GM12878 (cell line): ENCODE data around the gene PAGE3. TPM values are rescaled to one million over a fixed set of nuclear protein-coding genes. Genes with fewer than 3 reads are reported as not detected.

ENCODE experiments used
- ATAC-seq: fragments of 200-7000 bp; cut with Tn5 transposase; 3 replicates; pipeline ENCODE4 v1.9.1; 2020; ENCODE audit warnings: mild to moderate bottlenecking, moderate library complexity
- BruUV-seq: library from RNA; stranded (reverse); fragments of 400-500 nt; replicated peaks from 2 replicates; lab custom pipeline; 2021; lab: Mats Ljungman, UMichigan
- CTCF ChIA-PET: fragments of 300-600 bp; sonication (Branson Sonifier 250); formaldehyde crosslinking; extraction: SDS; loops from one replicate; lab custom pipeline; 2021; ENCODE audit warnings: inconsistent platforms; lab: Yijun Ruan, JAX
- POLR2A ChIA-PET: fragments of 350-600 bp; formaldehyde crosslinking; extraction: SDS; loops from one replicate; lab custom pipeline; 2021; ENCODE audit warnings: inconsistent platforms; lab: Charles Lee
- RAD21 ChIA-PET: fragments of 300-600 bp; sonication (Branson Sonifier 250); formaldehyde crosslinking; loops from one replicate; lab custom pipeline; 2023; ENCODE audit warnings: antibody characterized with exemption; ENCODE audit not compliant: unreplicated experiment; lab: Charles Lee
- SMC1A ChIA-PET: fragments of 300-600 bp; sonication (Branson Sonifier 250); formaldehyde crosslinking; loops from one replicate; lab custom pipeline; 2023; ENCODE audit not compliant: unreplicated experiment, uncharacterized antibody; lab: Charles Lee
- DNase-seq: peaks from one replicate; pipeline ENCODE4 v3.0.0-alpha.2; 2011; ENCODE audit warnings: low read depth, low spot score
- FAIRE-seq: peaks from 3 replicates; lab custom pipeline; 2011; peaks lifted over from hg19 to GRCh38; lab: Jason Lieb, UNC
- H2AFZ ChIP-seq: 2 replicates; pipeline ENCODE4 v1.6.0; 2011; ENCODE audit warnings: low read depth, low read length, control low read depth; ENCODE audit not compliant: control insufficient read depth
- H3K27ac ChIP-seq: 2 replicates; pipeline ENCODE4 v1.5.1; 2011; ENCODE audit warnings: control low read depth; ENCODE audit not compliant: control insufficient read depth, insufficient read depth
- H3K27me3 ChIP-seq, 2 experiments: replicated peaks in 1 of 2; 2 replicates each; pipeline versions ENCODE4 v1.6.0 to v1.6.1; 2011; ENCODE audit warnings: low read length in 1 of 2; ENCODE audit not compliant: control insufficient read depth in 2 of 2, insufficient read depth in 2 of 2
- H3K36me3 ChIP-seq, 2 experiments: 2 replicates each; pipeline ENCODE4 v1.5.1; 2011; ENCODE audit warnings: low read length in 1 of 2; ENCODE audit not compliant: control insufficient read depth in 2 of 2, insufficient read depth in 2 of 2
- H3K4me1 ChIP-seq: 2 replicates; pipeline ENCODE4 v1.6.1; 2011; ENCODE audit warnings: mild to moderate bottlenecking, low read length, moderate library complexity, mixed read lengths; ENCODE audit not compliant: control insufficient read depth, insufficient read depth
- H3K4me2 ChIP-seq: 2 replicates; pipeline ENCODE4 v1.6.0; 2011; ENCODE audit warnings: control low read depth; ENCODE audit not compliant: control insufficient read depth, insufficient read depth
- H3K4me3 ChIP-seq: fragments of 200-600 bp; sonication (generic); 2 replicates; pipeline ENCODE4 v1.5.1; 2016
- H3K79me2 ChIP-seq: 2 replicates; pipeline ENCODE4 v1.6.0; 2011; ENCODE audit warnings: low read length; ENCODE audit not compliant: control insufficient read depth, insufficient read depth
- H3K9ac ChIP-seq: 2 replicates; pipeline ENCODE4 v1.8.0; 2011; ENCODE audit warnings: low read length, control low read depth, mixed read lengths; ENCODE audit not compliant: control insufficient read depth, insufficient read depth
- H3K9me3 ChIP-seq: replicated peaks from 3 replicates; pipeline ENCODE4 v1.5.1; 2011; ENCODE audit warnings: mild to moderate bottlenecking, low read length; ENCODE audit not compliant: control insufficient read depth, insufficient read depth
- H4K20me1 ChIP-seq: 2 replicates; pipeline ENCODE4 v1.6.0; 2011; ENCODE audit not compliant: control insufficient read depth, insufficient read depth
- RAD21 ChIP-seq: IDR thresholded peaks from 2 replicates; pipeline ENCODE4 v1.6.1; 2011; ENCODE audit warnings: mild to moderate bottlenecking, low read depth, low read length, moderate library complexity; ENCODE audit not compliant: insufficient read depth
- SRF ChIP-seq, 2 experiments: IDR thresholded peaks; 2 replicates each; pipeline ENCODE4 v1.6.1; 2011; ENCODE audit warnings: low read depth in 2 of 2, low read length in 2 of 2, mild to moderate bottlenecking in 1 of 2, moderate library complexity in 1 of 2
- STAT1 ChIP-seq: fragments of 450-650 bp; conservative IDR thresholded peaks from 2 replicates; pipeline ENCODE4 v1.6.1; 2014; ENCODE audit warnings: antibody characterized with exemption, mild to moderate bottlenecking
- TBL1XR1 ChIP-seq: IDR thresholded peaks from 2 replicates; pipeline ENCODE4 v1.6.1; 2012; ENCODE audit warnings: low read depth, low read length, improper control_type of control experiment
- in situ Hi-C: fragments of 300-500 bp; cut with MboI; formaldehyde crosslinking; loops from 9 replicates; pipeline ENCODE4 v1.14.3; 2018; ENCODE audit warnings: mixed read lengths
- intact Hi-C: fragments of 100-400 bp; cut with micrococcal nuclease; formaldehyde crosslinking; loops from one replicate; pipeline ENCODE4 v1.14.2; 2022; ENCODE audit not compliant: unreplicated experiment
- polyA plus RNA-seq, 11 experiments: library from polyadenylated mRNA; depleted of rRNA in 4 of 11; unstranded in 6 of 11; stranded (reverse) in 5 of 11; fragments of >200 nt; fragmentation: Nextera tagmentation in 4 of 11; fragmentation: Illumina TruSeq in 1 of 11; extraction: Ambion mirVana in 4 of 11; extraction: Trizol in 1 of 11; gene quantifications; 1 replicate in 1 of 11; 2 replicates in 10 of 11; pipeline versions ENCODE4 v1.2.1 to v1.2.3, GENCODE V29; 2011 to 2016; ENCODE audit warnings: inconsistent platforms in 2 of 11, missing spikeins in 2 of 11, low read depth in 1 of 11
- total RNA-seq, 4 experiments: library from RNA; depleted of rRNA in 3 of 4; stranded (reverse); fragments of >200 nt in 3 of 4; fragmentation: Illumina TruSeq in 1 of 4; extraction: Trizol in 1 of 4; gene quantifications; 2 replicates each; pipeline versions ENCODE4 v1.2.1 to v1.2.3, GENCODE V29; 2013 to 2021
- TF ChIP-seq, protein P1 (sequence below): fragments of 450-650 bp; IDR thresholded peaks from 2 replicates; pipeline ENCODE4 v1.6.1; 2017; ENCODE audit warnings: mild to moderate bottlenecking, moderate library complexity
- TF ChIP-seq, protein P2 (sequence below): fragments of 450-650 bp; IDR thresholded peaks from 2 replicates; pipeline ENCODE4 v1.6.1; 2018; ENCODE audit warnings: borderline replicate concordance, mild to moderate bottlenecking; ENCODE audit not compliant: partially characterized antibody

The PAGE3 gene
- total and polyA plus RNA-seq, 10 of the 15 experiments (the other 5 are each of a cell fraction or from before 2014, with no cell fraction given) = not detected

DNA sequence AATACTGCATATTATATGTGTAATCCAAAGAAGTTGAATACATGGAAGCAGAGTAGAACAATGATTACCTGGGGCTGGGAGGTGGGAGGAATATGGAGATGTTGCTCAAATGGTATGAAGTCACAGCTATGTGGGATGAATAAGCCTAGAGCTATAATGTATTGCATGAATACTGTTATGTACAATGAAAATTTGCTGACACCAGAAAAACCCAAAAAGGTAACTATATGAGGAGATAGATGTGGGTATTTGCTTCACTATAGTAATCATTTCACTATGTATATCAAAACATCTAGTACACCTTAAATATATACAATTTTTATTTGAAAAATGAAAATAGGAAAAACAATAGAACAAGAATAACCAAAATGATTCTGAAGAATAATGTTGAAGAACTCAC, 11.2 kb downstream of the PAGE3 start:
- intact Hi-C loops = no loop called here
- in situ Hi-C loops = loop anchor here (25.0 kb wide), 1 partner anchor 91 kb away; no protein-coding TSS in a partner anchor
- H3K9ac ChIP-seq = no peak overlapping the region
- no peaks in the 10 kb centered on the region for H3K36me3 ChIP-seq
- no peaks in the 10 kb centered on the region for H3K79me2 ChIP-seq
- no peak overlapping the region for H2AFZ ChIP-seq
- no peak for ATAC-seq
- no peak overlapping the region for H3K27ac ChIP-seq
- no peak overlapping the region for H3K4me2 ChIP-seq
- no peaks in the 10 kb centered on the region for H3K9me3 ChIP-seq
- no peak for DNase-seq
- RAD21 ChIA-PET = no interaction called here
- TF ChIP-seq STAT1 (no peak), TBL1XR1 (no peak), SRF (IDR thresholded peaks at IDR 0.05; ENCODE audit: low read depth in 2 of 2, low read length in 2 of 2) (no peak), RAD21 (no peak)
- TF ChIP-seq, protein P1, sequence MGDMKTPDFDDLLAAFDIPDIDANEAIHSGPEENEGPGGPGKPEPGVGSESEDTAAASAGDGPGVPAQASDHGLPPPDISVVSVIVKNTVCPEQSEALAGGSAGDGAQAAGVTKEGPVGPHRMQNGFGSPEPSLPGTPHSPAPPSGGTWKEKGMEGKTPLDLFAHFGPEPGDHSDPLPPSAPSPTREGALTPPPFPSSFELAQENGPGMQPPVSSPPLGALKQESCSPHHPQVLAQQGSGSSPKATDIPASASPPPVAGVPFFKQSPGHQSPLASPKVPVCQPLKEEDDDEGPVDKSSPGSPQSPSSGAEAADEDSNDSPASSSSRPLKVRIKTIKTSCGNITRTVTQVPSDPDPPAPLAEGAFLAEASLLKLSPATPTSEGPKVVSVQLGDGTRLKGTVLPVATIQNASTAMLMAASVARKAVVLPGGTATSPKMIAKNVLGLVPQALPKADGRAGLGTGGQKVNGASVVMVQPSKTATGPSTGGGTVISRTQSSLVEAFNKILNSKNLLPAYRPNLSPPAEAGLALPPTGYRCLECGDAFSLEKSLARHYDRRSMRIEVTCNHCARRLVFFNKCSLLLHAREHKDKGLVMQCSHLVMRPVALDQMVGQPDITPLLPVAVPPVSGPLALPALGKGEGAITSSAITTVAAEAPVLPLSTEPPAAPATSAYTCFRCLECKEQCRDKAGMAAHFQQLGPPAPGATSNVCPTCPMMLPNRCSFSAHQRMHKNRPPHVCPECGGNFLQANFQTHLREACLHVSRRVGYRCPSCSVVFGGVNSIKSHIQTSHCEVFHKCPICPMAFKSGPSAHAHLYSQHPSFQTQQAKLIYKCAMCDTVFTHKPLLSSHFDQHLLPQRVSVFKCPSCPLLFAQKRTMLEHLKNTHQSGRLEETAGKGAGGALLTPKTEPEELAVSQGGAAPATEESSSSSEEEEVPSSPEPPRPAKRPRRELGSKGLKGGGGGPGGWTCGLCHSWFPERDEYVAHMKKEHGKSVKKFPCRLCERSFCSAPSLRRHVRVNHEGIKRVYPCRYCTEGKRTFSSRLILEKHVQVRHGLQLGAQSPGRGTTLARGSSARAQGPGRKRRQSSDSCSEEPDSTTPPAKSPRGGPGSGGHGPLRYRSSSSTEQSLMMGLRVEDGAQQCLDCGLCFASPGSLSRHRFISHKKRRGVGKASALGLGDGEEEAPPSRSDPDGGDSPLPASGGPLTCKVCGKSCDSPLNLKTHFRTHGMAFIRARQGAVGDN = no peak
- TF ChIP-seq, protein P2, sequence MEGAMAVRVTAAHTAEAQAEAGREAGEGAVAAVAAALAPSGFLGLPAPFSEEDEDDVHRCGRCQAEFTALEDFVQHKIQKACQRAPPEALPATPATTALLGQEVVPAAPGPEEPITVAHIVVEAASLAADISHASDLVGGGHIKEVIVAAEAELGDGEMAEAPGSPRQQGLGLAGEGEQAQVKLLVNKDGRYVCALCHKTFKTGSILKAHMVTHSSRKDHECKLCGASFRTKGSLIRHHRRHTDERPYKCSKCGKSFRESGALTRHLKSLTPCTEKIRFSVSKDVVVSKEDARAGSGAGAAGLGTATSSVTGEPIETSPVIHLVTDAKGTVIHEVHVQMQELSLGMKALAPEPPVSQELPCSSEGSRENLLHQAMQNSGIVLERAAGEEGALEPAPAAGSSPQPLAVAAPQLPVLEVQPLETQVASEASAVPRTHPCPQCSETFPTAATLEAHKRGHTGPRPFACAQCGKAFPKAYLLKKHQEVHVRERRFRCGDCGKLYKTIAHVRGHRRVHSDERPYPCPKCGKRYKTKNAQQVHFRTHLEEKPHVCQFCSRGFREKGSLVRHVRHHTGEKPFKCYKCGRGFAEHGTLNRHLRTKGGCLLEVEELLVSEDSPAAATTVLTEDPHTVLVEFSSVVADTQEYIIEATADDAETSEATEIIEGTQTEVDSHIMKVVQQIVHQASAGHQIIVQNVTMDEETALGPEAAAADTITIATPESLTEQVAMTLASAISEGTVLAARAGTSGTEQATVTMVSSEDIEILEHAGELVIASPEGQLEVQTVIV = no peak
- H4K20me1 ChIP-seq = no peaks in the 10 kb centered on the region
- CTCF ChIA-PET = no interaction called here
- SMC1A ChIA-PET = no interaction called here
- no peaks in the 10 kb centered on the region for H3K4me1 ChIP-seq
- FAIRE-seq = no peak
- H3K27me3 ChIP-seq = no peaks in the 10 kb centered on the region
- BruUV-seq = no TSS peak
- POLR2A ChIA-PET = no interaction called here
- H3K4me3 ChIP-seq = no peak overlapping the region
